ENCODE results near the gene ADARB2.

Gene ADARB2

DNA sequence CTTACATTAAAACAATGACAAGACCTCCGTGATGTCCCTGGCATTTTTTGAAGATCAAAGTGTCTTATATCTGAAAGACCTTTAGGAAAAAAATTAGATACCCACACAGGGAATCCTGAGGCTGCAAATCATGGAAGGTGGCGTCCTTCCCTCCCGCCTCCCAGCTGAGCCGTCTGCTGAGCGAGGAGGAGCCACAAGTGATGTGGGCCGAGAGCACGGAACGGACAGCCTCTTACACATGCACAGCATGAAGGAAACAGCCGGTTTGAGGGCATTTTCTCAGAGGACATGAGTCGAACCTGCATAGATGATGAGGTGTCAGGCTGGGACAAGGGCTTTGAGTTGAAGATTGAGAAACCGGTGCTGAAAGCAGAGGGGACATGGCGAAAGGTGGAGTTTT, 163.3 kb downstream of the ADARB2 start:
- FAIRE-seq (no peak), DNase-seq (ENCODE audit: low spot score) (no peak)

DNA sequence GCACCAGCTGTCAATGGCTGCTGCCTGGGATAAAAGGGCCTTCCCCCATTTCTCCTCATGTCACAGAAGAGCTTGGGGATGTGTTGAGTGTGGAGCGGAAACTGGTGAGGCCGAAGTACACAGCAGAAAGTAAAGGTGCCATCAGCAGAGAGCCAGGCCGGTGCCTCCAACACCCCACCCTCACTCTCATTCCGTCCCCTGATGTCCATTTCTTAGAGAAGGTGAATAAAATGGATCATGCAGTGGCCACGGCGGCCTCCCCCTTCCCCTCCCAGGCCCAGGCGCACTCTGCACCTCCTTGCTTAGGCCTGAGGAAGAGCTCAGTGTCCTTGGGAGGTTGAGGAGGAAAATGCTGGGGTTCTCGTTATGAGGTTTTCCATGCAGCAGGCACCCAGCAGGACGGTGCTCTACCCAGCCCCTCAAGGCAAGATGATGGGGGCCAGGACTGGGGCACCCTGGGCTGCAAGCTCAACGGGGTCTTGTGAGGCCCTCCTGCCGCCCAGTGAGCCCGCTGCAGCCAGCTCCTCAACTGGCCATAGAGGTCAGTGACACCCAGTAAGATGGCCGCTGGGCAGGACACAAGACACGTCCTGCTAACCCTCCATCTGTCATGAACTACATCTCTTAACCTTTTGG, 163.9 kb downstream of the ADARB2 start:
- FAIRE-seq (no peak), DNase-seq (ENCODE audit: low spot score) (no peak)

GRCh38 chr10:1572519-1573333, 164.6 kb downstream of the ADARB2 start:
- FAIRE-seq (no peak), DNase-seq (ENCODE audit: low spot score) (no peak)

DNA sequence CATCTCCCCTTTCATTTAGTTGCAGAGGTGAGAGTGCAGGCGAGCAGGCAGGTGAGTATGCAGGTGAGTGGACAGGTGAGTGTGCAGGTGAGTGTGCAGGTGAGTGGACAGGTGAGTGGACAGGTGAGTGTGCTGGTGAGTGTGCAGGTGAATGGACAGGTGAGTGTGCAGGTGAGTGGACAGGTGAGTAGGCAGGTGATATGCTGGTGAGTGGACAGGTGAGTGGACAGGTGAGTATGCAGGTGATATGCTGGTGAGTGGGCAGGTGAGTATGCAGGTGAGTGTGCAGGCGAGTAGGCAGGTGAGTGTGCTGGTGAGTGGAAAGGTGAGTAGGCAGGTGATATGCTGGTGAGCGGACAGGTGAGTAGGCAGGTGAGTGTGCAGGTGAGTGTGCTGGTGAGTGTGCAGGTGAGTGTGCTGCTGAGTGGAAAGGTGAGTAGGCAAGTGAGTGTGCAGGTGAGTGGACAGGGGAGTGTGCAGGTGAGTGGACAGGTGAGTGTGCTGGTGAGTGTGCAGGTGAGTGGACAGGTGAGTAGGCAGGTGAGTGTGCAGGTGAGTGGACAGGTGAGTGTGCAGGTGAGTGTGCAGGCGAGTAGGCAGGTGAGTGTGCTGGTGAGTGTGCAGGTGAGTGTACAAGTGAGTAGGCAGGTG, 165.6 kb downstream of the ADARB2 start:
- FAIRE-seq (no peak), DNase-seq (ENCODE audit: low spot score) (no peak)

- FAIRE-seq, result no peak
- no peak for DNase-seq (ENCODE audit: low spot score)
These were observed 166.8 kb downstream of the ADARB2 start for GRCh38 chr10:1570416-1571051.

- FAIRE-seq (no peak), DNase-seq (ENCODE audit: low spot score) (no peak)
These were observed 168.1 kb downstream of the ADARB2 start for GRCh38 chr10:1569208-1569607.

GRCh38 chr10:1567742-1568495, 169.4 kb downstream of the ADARB2 start:
- no peak for FAIRE-seq
- DNase-seq (ENCODE audit: low spot score), result no peak

GRCh38 chr10:1567152-1567551, 170.2 kb downstream of the ADARB2 start:
- DNase-seq (ENCODE audit: low spot score) (no peak), FAIRE-seq (no peak)

GRCh38 chr10:1564791-1565190, 172.5 kb downstream of the ADARB2 start:
- FAIRE-seq, result no peak
- DNase-seq (ENCODE audit: low spot score), result no peak

- DNase-seq (ENCODE audit: low spot score), result no peak
- no peak for FAIRE-seq
These were observed 174.3 kb downstream of the ADARB2 start for GRCh38 chr10:1563028-1563427.

DNA sequence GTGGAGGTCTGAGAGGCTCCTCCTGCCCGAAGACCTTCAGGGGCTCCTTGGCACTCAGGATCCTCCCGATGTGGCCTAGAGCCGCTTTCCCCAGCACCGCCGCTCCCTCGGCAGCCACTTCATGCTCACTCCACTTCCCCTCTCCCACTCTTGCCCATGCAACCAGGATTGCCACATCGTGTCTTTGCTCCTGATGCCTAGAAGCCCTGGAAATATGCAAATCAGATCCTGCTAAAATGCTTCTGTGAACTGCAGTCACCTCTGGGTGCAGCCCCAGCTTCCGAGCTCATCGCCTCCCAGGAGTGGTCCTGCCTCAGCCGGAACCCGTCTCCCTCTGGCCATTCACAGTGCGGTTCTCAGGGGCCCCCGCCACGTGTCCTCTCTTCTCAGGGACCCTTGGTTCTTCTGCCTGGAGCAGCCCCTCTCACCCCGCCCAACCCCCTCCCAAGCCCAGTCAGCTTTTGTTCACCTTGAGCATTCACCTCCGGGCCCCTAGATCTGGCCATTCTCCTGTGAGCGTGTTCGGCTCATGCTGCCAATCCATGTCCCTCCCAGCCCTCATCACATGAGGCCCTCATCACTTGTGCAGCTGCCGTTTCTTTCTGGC, 175.5 kb downstream of the ADARB2 start:
- FAIRE-seq (no peak), DNase-seq (ENCODE audit: low spot score) (no peak)

- FAIRE-seq (no peak), DNase-seq (ENCODE audit: low spot score) (no peak)
These were observed 176.7 kb downstream of the ADARB2 start for GRCh38 chr10:1560535-1561192.

DNA sequence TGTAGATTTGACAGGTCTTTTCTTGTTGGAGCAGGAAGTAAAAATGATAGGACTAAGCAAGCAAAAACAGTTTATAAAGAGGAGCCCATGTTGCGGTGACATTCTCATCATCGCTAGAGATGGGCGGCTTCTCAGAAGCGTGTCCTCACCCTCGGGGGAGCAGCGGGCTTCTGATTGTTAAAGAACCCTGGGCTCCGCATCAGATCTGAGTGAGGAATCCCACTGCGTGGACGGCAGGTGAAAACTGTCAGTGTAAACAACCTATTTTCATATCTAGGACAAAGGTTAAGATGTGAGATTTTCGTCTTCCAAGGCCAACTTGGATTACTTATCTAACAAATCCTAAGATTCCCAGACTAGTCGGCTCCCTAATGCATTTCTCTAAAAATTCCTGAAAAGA, 177.6 kb downstream of the ADARB2 start:
- no peak for DNase-seq (ENCODE audit: low spot score)
- no peak for FAIRE-seq

DNA sequence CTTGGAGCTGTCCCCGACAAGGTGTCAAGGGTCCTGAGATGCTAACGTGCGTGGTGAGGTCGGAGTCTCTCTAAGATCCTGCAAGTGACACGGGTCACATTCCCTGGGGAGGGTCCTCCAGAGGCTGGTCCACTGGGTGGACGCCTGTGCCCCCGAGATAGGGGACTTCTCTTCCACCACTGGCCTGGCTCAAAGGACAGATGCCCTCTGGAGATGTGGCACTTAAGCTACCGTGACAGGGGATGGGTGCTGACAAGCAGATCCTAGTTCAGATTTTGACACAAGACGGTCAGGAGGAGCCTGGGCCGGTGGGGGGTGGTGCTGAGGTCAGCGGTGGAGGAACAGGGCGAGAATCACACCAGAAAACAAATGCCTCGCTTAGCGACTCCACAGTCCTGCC, 178.0 kb downstream of the ADARB2 start:
- DNase-seq (ENCODE audit: low spot score), result no peak
- no peak for FAIRE-seq

GRCh38 chr10:1558906-1559305, 178.4 kb downstream of the ADARB2 start:
- FAIRE-seq (no peak), DNase-seq (ENCODE audit: low spot score) (no peak)

DNA sequence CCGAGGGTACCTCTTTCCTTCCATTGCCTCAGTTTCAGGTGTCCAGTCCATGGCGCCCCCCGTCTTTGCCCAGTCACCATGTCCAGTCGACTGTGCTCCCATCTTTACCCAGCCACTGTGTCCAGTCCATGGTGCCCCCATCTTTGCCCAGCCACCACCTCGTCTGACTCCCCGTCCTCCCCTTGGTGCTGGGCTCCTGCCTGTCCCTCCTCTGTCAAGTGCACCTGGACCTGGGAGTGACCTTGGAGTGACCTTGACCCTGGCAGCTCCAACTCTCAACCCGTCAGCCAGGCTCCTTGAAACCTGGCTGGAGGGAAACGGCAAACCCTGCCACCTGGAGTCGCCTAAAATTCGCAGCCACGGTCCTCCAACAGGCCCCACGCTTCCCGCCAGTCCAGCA, 180.2 kb downstream of the ADARB2 start:
- no peak for FAIRE-seq
- DNase-seq (ENCODE audit: low spot score), result no peak

DNA sequence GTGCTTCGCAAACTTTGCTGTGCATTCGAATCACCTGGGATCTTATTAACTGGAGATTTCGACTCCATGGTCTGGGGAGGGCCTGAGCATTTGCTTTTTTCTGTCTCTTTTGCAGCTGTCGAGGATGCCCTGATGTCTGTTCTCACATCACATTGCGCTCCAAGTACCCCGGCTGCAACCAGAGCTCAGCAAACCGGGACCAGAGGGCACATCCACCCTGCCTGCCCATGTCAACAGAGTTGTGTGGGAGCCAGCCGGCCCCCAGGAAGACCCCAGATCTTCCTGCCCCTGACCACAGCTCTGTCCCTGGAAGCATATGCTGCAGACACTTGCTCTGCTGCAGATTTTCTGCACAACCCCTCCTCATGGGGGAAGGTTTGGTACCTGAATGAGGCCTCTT, 180.8 kb downstream of the ADARB2 start:
- DNase-seq (ENCODE audit: low spot score) (no peak), FAIRE-seq (no peak)

GRCh38 chr10:1553951-1554350, 183.4 kb downstream of the ADARB2 start:
- DNase-seq (ENCODE audit: low spot score) (no peak), FAIRE-seq (no peak)

- no peak for DNase-seq (ENCODE audit: low spot score)
- no peak for FAIRE-seq
These were observed 184.2 kb downstream of the ADARB2 start for GRCh38 chr10:1552881-1553670.

- DNase-seq (ENCODE audit: low spot score), result no peak
- FAIRE-seq, result no peak
These were observed 184.9 kb downstream of the ADARB2 start for GRCh38 chr10:1552406-1552805.

All from RCC 7860 (cell line).